CMK (cell line): ENCODE data around the gene OR52E1.
"Not testable (repeated sequence)": the region's sequence is repeated elsewhere in the genome, so short reads cannot be mapped to it uniquely, and the experiment has no call there.

Experiments
- DNase-seq: peaks from one replicate; pipeline ENCODE4 v3.0.0-alpha.2; 2010; ENCODE audit warnings: low read depth

OR52E1 gene

DNA sequence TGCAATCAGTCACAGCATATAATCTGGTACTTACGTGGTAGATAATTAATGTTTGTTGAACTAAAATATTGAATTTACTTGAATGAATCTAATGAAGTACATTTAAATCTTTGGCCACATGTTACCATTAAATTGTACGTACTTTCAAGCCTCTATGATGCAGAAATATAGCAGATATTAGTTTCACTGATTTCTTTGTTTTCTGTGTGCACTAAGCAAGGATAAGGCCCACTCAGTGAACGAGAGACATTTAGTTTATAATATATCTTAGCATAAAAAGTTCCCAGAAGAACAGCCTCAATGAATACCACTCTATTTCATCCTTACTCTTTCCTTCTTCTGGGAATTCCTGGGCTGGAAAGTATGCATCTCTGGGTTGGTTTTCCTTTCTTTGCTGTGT, at the start of gene OR52E1:
Gene OR52E1, plus strand, starts transcription at position 301 of the 400 bp plus-strand sequence.
- DNase-seq = no peak

DNA sequence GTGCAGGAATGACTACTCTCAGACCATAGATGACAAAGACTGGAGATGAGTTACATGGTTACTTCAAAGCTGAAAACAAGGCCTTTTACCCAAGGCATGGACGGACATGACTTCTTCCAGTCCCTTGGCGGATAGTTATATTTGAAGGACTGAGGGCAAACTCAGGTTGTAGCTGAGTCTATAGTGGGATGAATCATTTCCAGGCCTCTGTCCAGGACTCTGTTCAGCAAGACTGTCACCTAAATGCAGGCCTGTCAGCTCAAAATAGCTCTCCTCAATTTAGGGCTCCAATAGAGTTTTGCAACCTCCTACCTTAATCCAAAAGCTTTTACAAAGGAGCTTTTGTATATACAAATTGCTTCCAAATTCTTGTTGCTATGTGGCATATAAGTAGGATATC, 47.4 kb upstream of the OR52E1 start:
- no peak for DNase-seq

DNA sequence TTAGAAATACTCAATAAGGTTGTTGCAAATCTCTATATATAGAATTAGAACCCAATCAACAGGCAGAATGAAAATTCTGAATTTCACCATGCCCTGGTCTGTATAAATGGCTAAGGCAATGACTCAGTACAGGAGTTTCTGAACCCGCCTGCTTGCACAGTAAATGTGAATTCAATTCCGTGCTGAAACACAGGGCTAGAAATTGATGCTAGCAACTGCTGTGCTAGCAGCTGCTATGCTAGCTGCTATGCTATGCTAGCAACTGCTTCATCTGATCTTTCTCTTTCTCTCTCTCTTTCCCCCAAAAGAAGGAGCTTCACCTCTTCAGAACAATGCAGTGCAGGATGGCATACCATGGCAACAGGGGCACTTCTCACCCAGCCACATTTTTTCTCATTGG, 32.7 kb upstream of the OR52E1 start:
- DNase-seq = no peak

DNA sequence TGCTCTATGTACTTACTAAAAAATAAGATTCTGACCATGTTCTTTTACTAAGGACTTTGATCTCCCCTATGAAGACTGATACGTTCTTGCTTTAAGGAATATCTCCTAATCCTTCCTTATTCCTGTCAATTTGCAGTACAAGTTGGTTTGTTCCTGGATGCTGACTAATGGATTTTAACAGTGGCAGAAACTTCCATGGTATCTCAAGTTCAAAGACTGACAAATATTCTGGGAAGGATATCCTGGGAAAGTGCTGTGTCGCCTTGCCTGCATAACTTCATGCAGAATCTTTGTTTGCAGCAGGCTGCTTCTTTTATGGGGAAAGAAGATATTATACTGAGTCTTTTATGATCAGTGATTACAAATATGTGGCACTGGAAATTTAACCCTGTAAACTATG, 31.4 kb upstream of the OR52E1 start:
- no peak for DNase-seq

DNA sequence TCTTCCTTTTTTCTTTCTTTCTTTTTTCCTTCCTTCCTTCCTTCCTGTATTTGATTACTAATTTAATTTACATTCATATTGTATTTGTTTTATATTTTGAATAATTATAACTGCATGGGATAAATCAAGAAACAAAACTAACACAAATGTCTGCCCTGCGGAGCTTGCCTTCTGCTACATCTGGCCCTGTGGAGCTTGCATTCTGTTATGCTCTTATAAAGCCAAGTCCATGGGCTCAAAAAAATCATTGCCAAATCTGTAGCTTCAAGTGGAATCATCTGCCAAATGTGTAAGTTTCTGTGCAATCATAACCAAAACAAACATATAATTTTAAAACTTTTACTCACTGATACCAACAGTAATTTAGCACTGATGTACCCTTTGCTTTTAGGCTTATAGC, 31.0 kb upstream of the OR52E1 start:
- DNase-seq = no peak

DNA sequence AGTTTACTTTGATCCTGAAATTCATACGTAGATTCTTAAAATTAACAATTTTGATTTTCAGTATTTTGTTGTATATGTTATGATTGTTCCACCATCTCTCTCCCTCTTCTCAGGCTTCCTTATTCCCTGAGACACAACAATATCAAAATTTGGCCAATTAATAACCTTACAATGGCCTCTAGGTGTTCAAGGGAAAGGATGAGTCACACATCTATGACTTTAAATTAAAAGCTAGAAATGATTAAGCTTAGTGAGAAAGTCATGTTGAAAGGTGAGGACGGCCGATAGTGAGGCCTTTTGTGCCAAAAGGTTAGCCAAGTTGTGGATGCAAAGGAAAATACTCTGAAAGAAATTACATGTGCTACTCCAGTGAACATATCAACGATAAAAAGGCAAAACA, 28.5 kb upstream of the OR52E1 start:
- DNase-seq = no peak

DNA sequence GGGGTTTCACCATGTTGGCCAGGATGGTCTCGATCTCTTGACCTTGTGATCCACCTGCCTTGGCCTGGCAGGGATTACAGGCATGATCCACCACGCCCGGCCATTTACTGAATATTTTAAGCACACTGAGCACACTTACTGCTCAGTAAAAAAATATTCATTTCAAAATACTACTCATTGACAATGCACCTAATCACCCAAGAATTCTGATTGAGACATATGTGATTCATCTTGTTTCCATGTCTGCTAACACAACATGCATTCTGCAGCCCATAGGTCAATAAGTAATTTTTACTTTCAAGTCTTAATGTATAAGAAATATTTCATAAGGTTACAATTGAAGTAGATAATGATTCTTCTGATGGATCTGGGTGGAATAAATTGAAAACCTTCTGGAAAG, 27.3 kb upstream of the OR52E1 start:
- DNase-seq = no peak

DNA sequence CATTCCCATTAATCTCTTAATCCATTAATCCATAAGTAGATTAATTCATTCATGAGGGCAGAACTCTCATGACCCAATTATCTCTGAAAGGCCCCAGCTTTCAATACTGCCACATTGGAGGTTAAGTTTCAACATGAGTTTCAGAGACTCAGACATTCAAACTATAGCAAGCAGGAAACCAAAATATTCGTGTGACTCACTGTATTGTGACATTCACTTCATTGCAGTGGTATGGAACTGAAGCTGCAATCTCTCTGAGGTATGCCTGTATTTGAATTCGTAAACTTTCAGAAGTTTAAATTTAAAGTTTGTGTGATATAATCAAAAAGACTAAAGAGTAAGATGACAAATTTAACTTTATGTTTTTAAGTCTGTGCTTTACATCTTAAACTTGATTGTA, 26.0 kb upstream of the OR52E1 start:
- no peak for DNase-seq

DNA sequence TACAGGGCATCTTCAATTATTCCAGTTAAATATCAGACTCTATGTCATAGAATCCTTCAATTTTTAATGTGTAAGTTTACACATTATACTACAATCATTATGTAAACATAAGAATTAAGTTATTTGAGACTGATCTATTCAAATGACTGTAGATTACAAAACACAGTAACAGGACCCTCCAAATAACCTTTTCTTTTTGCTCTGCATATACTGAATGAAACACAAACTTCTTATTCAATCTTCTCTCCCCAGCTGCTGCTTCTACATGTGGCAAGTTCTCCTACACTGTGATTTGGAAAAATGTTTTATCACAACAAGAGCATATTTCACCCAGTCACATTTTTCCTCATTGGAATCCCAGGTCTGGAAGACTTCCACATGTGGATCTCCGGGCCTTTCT, 23.1 kb upstream of the OR52E1 start, which contains the start of gene OR52J3:
Gene OR52J3, plus strand, starts transcription at position 301 of the 400 bp plus-strand sequence. Its CDS starts 0 bp downstream, at position 301.
- no peak for DNase-seq

DNA sequence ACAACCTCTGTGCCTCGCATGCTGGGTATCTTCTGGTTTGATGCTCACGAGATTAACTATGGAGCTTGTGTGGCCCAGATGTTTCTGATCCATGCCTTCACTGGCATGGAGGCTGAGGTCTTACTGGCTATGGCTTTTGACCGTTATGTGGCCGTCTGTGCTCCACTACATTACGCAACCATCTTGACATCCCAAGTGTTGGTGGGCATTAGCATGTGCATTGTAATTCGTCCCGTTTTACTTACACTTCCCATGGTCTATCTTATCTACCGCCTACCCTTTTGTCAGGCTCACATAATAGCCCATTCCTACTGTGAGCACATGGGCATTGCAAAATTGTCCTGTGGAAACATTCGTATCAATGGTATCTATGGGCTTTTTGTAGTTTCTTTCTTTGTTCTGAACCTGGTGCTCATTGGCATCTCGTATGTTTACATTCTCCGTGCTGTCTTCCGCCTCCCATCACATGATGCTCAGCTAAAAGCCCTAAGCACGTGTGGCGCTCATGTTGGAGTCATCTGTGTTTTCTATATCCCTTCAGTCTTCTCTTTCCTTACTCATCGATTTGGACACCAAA, 22.5 kb upstream of the OR52E1 start:
- DNase-seq = no peak

DNA sequence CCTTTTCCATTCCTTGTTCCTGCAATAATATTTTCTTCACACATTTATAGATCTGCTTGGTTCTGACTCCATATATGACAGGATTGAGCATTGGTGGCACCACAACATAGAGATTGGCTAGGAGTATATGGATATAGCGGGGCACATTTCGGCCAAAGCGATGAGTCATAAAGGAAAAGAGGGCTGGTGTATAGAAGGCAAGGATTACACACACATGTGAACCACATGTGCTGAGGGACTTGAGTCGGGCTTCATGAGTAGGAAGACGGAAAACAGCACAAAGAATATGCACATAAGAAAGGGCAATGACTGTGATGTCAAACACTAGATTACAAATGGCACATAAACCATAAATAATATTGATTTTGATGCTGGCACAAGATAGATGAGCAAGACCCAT, 10.7 kb upstream of the OR52E1 start:
- DNase-seq = not testable (repeated sequence)

DNA sequence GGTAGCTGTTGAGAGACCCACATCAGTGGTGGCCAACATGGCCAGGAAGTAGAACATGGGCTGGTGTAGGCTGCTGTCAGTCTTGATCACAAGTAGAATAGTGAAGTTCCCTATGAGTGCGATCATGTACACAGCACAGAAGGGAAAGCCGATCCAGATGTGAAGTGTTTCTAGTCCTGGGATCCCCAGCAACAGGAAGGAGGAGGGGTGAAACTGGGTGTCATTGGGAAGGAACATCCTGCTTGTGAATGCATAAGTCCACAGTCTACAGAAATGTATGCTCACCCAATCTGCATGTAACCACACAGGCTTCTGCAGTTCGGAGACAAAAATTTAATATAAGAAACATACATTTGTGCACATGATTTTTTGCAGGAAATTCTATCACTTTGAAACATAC, 10.0 kb upstream of the OR52E1 start, which contains the start of gene OR52E2:
Gene OR52E2, minus strand, starts transcription at position 237 of the 400 bp plus-strand sequence. Its CDS starts 0 bp downstream, at position 237.
- DNase-seq = no peak

DNA sequence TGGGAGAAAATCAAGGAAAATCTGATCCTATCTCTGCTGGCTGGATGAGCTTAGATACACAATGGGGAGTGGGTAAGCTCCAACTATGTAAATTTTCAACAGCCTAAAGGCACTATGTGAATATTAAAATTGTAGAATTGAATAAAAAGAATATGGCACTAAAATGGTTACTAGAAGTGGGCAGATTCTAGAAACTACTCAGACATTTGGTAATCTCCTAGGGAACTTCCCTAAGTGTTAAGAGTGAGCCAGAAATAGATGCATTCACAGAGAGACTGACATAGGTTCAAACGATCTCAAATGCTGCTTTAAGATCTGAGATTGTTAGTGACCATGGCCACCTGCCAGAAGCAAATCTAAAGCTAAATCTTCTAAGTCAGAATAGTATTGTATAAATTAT, 4.3 kb upstream of the OR52E1 start:
- no peak for DNase-seq

DNA sequence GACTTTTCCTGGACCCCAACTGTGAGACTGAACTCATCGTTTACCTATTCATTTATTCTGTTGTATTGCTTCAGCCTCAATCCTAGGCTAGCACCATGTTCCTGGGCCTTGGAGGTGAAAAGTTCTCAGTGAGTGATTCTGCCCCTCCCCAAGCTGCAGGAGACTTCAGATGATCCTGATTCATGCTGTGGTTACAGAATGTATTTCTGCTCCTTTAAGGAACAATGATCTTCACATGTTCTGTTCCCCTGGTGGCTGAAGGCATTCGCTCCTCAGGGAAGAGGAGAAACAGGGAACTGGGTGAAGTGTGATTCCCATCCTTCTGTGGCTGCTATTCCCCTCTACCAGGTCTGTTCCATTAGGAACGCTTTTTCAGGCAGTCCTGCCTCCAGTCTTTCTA, 2.4 kb downstream of the OR52E1 start:
- DNase-seq = no peak

DNA sequence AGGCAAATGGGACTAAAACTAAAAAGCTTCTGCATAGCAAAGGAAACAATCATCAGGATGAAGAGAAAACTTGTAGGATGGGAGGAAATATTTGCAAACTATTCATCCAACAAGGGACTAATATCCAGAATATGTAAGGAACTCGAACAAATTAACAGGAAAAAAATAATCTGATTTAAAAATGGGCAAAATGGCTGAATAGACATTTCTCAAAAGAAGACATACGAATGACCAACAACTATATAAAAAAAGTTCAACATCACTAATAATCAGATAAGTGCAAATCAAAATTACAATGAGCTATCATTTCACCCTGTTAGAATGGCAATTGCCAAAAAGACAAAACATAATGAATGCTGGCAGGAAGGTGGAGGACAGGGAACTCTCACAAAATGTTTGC, 12.0 kb downstream of the OR52E1 start:
- DNase-seq = no peak

DNA sequence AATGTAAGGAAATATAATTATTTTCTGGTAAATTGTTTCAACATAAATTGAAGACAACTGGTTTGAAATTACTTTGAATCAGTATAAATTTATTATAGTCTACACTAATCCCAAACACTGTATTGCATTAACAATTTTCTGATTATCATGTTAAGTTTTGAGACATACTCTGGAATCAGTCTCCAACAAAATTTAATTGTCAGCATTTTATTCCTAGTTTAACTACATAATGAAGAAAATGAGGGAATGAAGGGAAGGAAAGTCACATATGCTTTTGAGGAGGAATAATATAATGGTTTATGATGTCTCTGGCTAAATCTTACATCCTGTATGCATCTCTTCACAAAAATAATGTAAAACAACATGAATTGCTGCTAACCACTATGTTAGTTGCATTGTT, 14.2 kb downstream of the OR52E1 start:
- DNase-seq = no peak

DNA sequence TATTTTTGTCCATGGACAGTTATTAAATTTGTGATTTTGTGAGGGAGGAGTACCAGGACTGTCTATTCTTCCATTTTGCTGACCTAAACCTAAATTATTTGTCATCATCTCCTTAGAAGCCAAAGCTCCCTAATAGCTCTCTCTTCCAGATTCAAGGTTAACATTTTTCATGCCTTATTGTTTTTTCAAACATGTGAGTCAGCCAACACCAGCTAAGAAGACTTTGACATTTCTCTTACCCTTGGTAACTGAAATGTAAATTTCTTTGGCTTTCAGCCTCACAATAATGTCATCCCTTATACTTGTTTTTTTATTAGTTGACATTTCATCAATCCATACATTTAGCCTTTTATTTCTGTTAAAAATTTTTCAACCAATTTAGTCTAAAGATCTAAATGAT, 19.2 kb downstream of the OR52E1 start:
- no peak for DNase-seq

DNA sequence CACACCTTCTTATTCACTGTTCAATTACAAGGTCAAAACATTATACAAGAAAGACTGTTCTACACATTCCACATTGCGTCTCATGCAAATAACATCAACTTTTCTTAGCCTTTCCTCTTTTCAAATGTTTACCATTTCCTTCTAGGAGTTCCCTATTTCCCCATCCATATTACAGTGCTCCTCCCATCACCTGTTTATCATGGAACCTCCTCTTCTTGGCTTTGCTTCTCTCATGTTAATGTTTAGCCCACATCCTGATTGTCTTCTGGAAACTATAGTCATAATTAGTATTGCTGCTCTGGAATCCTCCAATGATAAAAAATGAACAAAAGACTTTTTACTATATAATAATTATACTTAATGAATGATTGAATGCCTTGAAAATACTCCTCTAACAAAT, 21.3 kb downstream of the OR52E1 start:
- DNase-seq = no peak

DNA sequence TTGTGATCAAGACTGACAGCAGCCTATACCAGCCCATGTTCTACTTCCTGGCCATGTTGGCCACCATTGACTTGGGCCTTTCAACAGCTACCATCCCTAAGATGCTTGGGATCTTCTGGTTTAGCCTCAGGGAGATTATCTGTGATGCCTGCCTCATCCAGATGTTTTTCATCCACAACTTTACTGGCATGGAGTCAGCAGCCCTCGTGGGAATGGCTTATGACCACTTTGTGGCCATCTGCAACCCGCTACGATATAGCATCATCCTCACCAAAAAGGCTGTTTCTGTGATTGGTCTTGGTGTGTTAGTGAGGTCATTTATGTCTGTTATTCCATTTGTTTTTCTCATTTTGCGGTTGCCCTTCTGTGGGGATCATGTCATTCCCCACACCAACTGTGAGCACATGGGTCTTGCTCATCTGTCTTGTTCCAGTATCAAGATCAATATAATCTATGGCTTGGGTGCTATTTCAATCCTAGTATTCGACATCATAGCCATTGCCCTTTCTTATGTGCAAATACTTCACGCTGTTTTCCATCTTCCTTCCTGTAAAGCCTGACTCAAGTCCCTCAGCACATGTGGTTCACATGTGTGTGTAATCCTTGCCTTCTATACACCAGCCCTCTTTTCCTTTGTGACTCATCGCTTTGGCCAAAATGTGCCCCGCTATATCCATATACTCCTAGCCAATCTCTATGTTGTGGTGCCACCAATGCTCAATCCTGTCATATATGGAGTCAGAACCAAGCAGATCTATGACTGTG, 23.6 kb downstream of the OR52E1 start:
- no peak for DNase-seq

DNA sequence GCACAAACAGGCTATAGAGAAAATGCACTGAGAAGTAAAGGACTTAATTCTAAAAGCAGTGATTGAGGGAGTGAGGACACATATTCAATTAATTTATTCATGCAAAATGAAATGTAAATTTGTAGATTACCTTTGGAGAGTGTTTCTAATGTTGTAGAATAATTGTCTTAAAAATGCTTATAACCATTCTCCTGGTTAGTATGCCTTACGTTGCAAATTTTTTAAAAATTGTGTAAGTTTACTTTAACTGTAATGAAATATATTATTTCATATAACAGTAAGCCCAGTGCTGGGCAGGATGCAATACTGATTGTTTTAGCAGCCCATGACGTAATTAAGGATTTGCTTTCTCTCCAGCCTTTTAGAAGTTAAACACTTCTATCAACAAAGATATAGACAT, 26.6 kb downstream of the OR52E1 start:
- no peak for DNase-seq

DNA sequence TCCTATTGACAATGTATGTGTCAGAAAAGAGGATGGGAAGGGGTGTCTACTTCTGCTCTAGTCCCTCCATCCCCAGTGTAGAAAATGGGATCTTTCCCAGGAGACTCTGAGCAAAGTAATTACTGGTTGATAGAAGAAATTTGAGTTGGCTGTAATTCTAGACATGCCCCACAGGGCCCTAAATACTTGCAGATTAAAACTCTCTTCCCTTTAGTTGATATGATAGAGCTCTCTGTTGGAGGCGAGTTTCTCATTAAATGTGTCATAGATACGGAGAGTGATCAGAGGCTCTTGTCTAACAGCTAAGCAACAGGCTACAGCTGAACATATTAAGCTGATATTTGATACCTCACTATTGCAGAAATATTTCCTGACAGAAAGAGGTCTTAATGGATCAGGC, 32.9 kb downstream of the OR52E1 start:
- no peak for DNase-seq

DNA sequence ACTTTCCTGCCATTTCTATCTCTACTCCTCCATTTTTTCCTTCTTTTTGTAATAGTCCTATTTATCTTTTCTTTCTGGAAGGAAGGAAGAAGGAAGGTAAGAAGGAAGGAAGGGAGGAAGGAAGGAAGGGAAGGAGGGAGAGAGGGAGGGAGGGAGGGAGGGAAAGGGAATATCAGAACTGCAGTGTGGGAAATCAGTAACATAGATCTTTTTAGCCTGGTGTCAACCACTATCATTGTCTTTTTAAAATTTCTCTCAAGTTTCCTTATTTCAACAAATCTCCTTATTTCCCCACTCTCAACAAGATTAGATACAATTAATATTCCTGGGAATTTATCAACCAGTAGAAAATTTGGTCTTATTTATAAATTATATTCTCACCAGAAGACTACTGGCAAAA, 33.7 kb downstream of the OR52E1 start:
- no peak for DNase-seq

DNA sequence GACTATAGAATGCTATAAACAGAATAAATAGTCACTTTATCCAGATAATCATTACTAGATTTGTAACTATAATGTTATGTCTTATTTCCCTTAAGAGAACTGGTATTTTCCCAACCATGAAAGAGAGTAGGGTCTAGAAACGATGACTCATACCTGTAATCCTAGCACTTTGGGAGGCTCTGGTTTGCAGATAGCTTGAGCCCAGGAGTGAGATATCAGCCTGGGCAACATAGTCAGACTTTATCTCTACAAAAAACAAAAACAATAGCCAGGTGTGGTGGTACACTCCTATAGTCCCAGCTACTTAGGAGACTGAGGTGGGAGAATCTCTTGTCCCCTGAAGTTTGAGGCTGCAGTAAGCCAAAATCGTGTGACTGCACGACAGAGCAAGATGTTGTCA, 37.9 kb downstream of the OR52E1 start:
- DNase-seq = no peak

DNA sequence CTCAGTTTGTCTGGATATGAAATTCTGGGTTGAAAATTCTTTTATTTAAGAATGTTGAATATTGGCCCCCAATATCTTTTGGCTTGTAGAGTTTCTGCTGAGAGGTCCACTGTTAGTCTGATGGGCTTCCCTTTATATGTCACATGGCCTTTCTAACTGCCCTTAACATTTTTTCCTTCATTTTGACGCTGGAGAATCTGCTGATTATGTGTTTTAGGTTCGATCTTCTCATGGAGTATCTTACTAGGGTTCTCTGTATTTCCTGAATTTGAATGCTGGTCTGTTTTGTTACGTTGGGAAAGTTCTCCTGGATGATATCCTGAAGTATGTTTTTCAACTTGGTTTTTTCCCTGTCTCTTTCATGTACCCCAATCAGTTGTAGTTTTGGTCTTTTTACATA, 46.0 kb downstream of the OR52E1 start:
- no peak for DNase-seq
